Measurements from ENCODE around the gene KLHL26. TPM values are rescaled to one million over a fixed set of nuclear protein-coding genes. Genes with fewer than 3 reads are reported as not detected.

The KLHL26 gene
- polyA plus RNA-seq, 3 donors = 1.6 to 3.2 (median 2.0) TPM

GRCh38 chr19:18613589-18614234 lies 23.1 kb upstream of the KLHL26 start:
- H4K20me1 ChIP-seq (ENCODE audit: insufficient read depth, low read length) = no peaks in the 10 kb centered on the region
- Mint-ChIP-seq H3K36me3 (peaks cover 3% of the 10 kb centered on the region in 2 donors), H3K27me3 (ENCODE audit: low read depth in 3 of 3) (peaks cover 75 to 91% (median 81%) of the 10 kb centered on the region in 3 donors), H3K9me3 (peaks cover 4 to 26% (median 16%) of the 10 kb centered on the region in 7 donors), H3K4me1 (peaks cover 10% of the 10 kb centered on the region), H3K27ac (no peak overlapping the region), H3K4me3 (peak overlapping the region in 1 of 2 donors; percentile 67)
- no peak overlapping the region for H3K9ac ChIP-seq (ENCODE audit: insufficient read depth, low read length, poor library complexity, severe bottlenecking)
- peaks cover 6 to 28% of the 10 kb centered on the region in 2 donors for H3K9me3 ChIP-seq (replicated peaks in 1 of 2; ENCODE audit: control insufficient read depth in 1 of 2, insufficient read depth in 1 of 2, low read length in 2 of 2)
- H3K36me3 ChIP-seq (replicated peaks in 1 of 2; ENCODE audit: control insufficient read depth in 1 of 2, insufficient read depth in 2 of 2, low read length in 2 of 2) = no peaks in the 10 kb centered on the region
- DNase-seq = no peak
- H3K27me3 ChIP-seq (ENCODE audit: control insufficient read depth in 2 of 2, insufficient read depth in 2 of 2, low read length in 2 of 2) = peaks cover 54 to 77% of the 10 kb centered on the region in 2 donors
- TF ChIP-seq CTCF (IDR thresholded peaks at IDR 0.05) = no peak
- intact Hi-C loops (cut with micrococcal nuclease) = no loop called here
- 44% methylated on average over 16 of the region's 23 CpGs for WGBS (ENCODE audit: insufficient coverage)
- H3K79me2 ChIP-seq (ENCODE audit: insufficient read depth, low read length) = no peaks in the 10 kb centered on the region
- no peak overlapping the region for H3K4me3 ChIP-seq (replicated peaks in 1 of 3; ENCODE audit: low read depth in 2 of 3, low read length in 3 of 3)
- H2AFZ ChIP-seq (ENCODE audit: insufficient read depth, low read depth, low read length, poor library complexity, severe bottlenecking) = no peak overlapping the region
- H3K4me2 ChIP-seq (replicated peaks; ENCODE audit: extremely low read depth, low read length, poor library complexity, severe bottlenecking) = no peak overlapping the region
- H3K27ac ChIP-seq (ENCODE audit: low read depth in 1 of 2, low read length in 2 of 2) = no peak overlapping the region
- peaks cover 0 to 9% of the 10 kb centered on the region in 2 donors for H3K4me1 ChIP-seq (ENCODE audit: control insufficient read depth in 1 of 2, insufficient read depth in 2 of 2, low read length in 2 of 2)

GRCh38 chr19:18616023-18616422 lies 20.8 kb upstream of the KLHL26 start:
- no peaks in the 10 kb centered on the region for H3K36me3 ChIP-seq (replicated peaks in 1 of 2; ENCODE audit: control insufficient read depth in 1 of 2, insufficient read depth in 2 of 2, low read length in 2 of 2)
- Mint-ChIP-seq H3K4me1 (peaks cover 9% of the 10 kb centered on the region), H3K9me3 (peaks cover 4 to 21% (median 13%) of the 10 kb centered on the region in 7 donors), H3K27me3 (ENCODE audit: low read depth in 3 of 3) (peaks cover 56 to 79% (median 64%) of the 10 kb centered on the region in 3 donors), H3K27ac (no peak overlapping the region), H3K4me3 (peak overlapping the region in 1 of 2 donors; percentile 40), H3K36me3 (peaks cover under 1 to 2% of the 10 kb centered on the region in 2 donors)
- no peak overlapping the region for H3K27ac ChIP-seq (ENCODE audit: low read depth in 1 of 2, low read length in 2 of 2)
- no peak overlapping the region for H2AFZ ChIP-seq (ENCODE audit: insufficient read depth, low read depth, low read length, poor library complexity, severe bottlenecking)
- H3K4me2 ChIP-seq (replicated peaks; ENCODE audit: extremely low read depth, low read length, poor library complexity, severe bottlenecking) = no peak overlapping the region
- peaks cover 0 to 9% of the 10 kb centered on the region in 2 donors for H3K4me1 ChIP-seq (ENCODE audit: control insufficient read depth in 1 of 2, insufficient read depth in 2 of 2, low read length in 2 of 2)
- no peak overlapping the region for H3K9ac ChIP-seq (ENCODE audit: insufficient read depth, low read length, poor library complexity, severe bottlenecking)
- intact Hi-C loops (cut with micrococcal nuclease) = no loop called here
- peaks cover 33 to 58% of the 10 kb centered on the region in 2 donors for H3K27me3 ChIP-seq (ENCODE audit: control insufficient read depth in 2 of 2, insufficient read depth in 2 of 2, low read length in 2 of 2)
- no peak for TF ChIP-seq CTCF (IDR thresholded peaks at IDR 0.05)
- WGBS (ENCODE audit: insufficient coverage) = 92% methylated on average over 2 of the region's 3 CpGs
- peaks cover 6 to 10% of the 10 kb centered on the region in 2 donors for H3K9me3 ChIP-seq (replicated peaks in 1 of 2; ENCODE audit: control insufficient read depth in 1 of 2, insufficient read depth in 1 of 2, low read length in 2 of 2)
- no peaks in the 10 kb centered on the region for H4K20me1 ChIP-seq (ENCODE audit: insufficient read depth, low read length)
- no peaks in the 10 kb centered on the region for H3K79me2 ChIP-seq (ENCODE audit: insufficient read depth, low read length)
- no peak for DNase-seq
- no peak overlapping the region for H3K4me3 ChIP-seq (replicated peaks in 1 of 3; ENCODE audit: low read depth in 2 of 3, low read length in 3 of 3)

Data from CD14-positive monocyte (primary cell).